Naive B cell (primary cell): Measurements from ENCODE around the gene WASF2. TPM values are rescaled to one million over a fixed set of nuclear protein-coding genes. Genes with fewer than 3 reads are reported as not detected.
"Not testable (repeated sequence)": the region's sequence is repeated elsewhere in the genome, so short reads cannot be mapped to it uniquely, and the experiment has no call there.

Source experiments
- ATAC-seq, 2 donors: fragments of 150-1000 bp; cut with Tn5 transposase; 2 replicates each; pipeline ENCODE4 v1.10.0; 2021; ENCODE audit warnings: low read depth in 2 of 2, mild to moderate bottlenecking in 2 of 2, moderate library complexity in 2 of 2
- DNase-seq: peaks from one replicate; pipeline ENCODE4 v3.0.0; 2022
- H3K27ac Mint-ChIP-seq, 6 donors: one replicate each; pipeline ENCODE4 v1.8.0; 2020 to 2022; ENCODE audit warnings: mild to moderate bottlenecking in 6 of 6, mixed read lengths in 6 of 6, moderate library complexity in 5 of 6, inconsistent platforms in 2 of 6
- H3K27me3 Mint-ChIP-seq, 3 donors: one replicate each; pipeline ENCODE4 v1.8.0; 2021 to 2022; ENCODE audit warnings: mixed read lengths in 3 of 3, mild to moderate bottlenecking in 1 of 3
- H3K36me3 Mint-ChIP-seq, 2 donors: one replicate each; pipeline ENCODE4 v1.8.0; 2020 to 2022; ENCODE audit warnings: mixed read lengths in 2 of 2, inconsistent platforms in 1 of 2, mild to moderate bottlenecking in 1 of 2
- H3K4me1 Mint-ChIP-seq, 3 donors: one replicate each; pipeline ENCODE4 v1.8.0; 2020 to 2022; ENCODE audit warnings: mixed read lengths in 3 of 3, inconsistent platforms in 1 of 3, mild to moderate bottlenecking in 1 of 3, moderate library complexity in 1 of 3
- H3K4me3 Mint-ChIP-seq, 8 donors: one replicate each; pipeline ENCODE4 v1.8.0; 2020 to 2022; ENCODE audit warnings: mild to moderate bottlenecking in 8 of 8, mixed read lengths in 8 of 8, moderate library complexity in 8 of 8, inconsistent platforms in 2 of 8
- H3K9me3 Mint-ChIP-seq, 7 donors: one replicate each; pipeline ENCODE4 v1.8.0; 2020 to 2022; ENCODE audit warnings: mixed read lengths in 7 of 7, mild to moderate bottlenecking in 5 of 7, inconsistent platforms in 2 of 7, moderate library complexity in 1 of 7
- polyA plus RNA-seq, 6 donors: library from polyadenylated mRNA; unstranded; fragments of 300-500 nt; fragmentation: Illumina TruSeq; gene quantifications; one replicate each; pipeline ENCODE4 v1.2.3, GENCODE V29; 2021; ENCODE audit warnings: low read depth in 6 of 6

Gene WASF2
- polyA plus RNA-seq, 6 donors from 2014 or later: 33.1 to 121 (median 83.3) TPM

- H3K9me3 Mint-ChIP-seq: no peaks in the 10 kb centered on the region
- peaks cover 0 to 8% of the 10 kb centered on the region in 2 donors for H3K36me3 Mint-ChIP-seq
- DNase-seq (no peak), ATAC-seq (no peak)
- peaks cover 44 to 65% (median 65%) of the 10 kb centered on the region in 3 donors for H3K4me1 Mint-ChIP-seq
- no peaks in the 10 kb centered on the region for H3K27me3 Mint-ChIP-seq
- H3K4me3 Mint-ChIP-seq: peak overlapping the region in 1 of 8 donors; percentile 35
- H3K27ac Mint-ChIP-seq: peak overlapping the region in 5 of 6 donors; percentile 14 to 82 (median 69)
Observed at GRCh38 chr1:27447883-27448282, 42.1 kb downstream of the WASF2 start.

GRCh38 chr1:27447399-27447798, 42.6 kb downstream of the WASF2 start:
- no peaks in the 10 kb centered on the region for H3K9me3 Mint-ChIP-seq

GRCh38 chr1:27446496-27447020, 43.4 kb downstream of the WASF2 start:
- Mint-ChIP-seq H3K36me3 (peaks cover 0 to 8% of the 10 kb centered on the region in 2 donors), H3K4me1 (peaks cover 43 to 68% (median 63%) of the 10 kb centered on the region in 3 donors), H3K27me3 (no peaks in the 10 kb centered on the region), H3K9me3 (no peaks in the 10 kb centered on the region), H3K27ac (peak overlapping the region in 2 of 6 donors; percentile 15 to 59), H3K4me3 (peak overlapping the region in 1 of 8 donors; percentile 37)
- DNase-seq: no peak
- no peak for ATAC-seq

More at GRCh38 chr1:27447399-27447798, 42.6 kb downstream of the WASF2 start:
- Mint-ChIP-seq H3K4me1 (peaks cover 44 to 70% (median 65%) of the 10 kb centered on the region in 3 donors), H3K36me3 (peaks cover 0 to 8% of the 10 kb centered on the region in 2 donors), H3K27ac (peak overlapping the region in 1 of 6 donors; percentile 69), H3K27me3 (no peaks in the 10 kb centered on the region), H3K4me3 (no peak overlapping the region)
- DNase-seq (no peak), ATAC-seq (no peak)

GRCh38 chr1:27445177-27445936, 44.6 kb downstream of the WASF2 start:
- Mint-ChIP-seq H3K4me1 (peaks cover 35 to 58% (median 51%) of the 10 kb centered on the region in 3 donors), H3K27ac (peak overlapping the region in 5 of 6 donors; percentile 4 to 91 (median 48)), H3K27me3 (no peaks in the 10 kb centered on the region), H3K36me3 (peaks cover 0 to 8% of the 10 kb centered on the region in 2 donors), H3K4me3 (peak overlapping the region in 4 of 8 donors; percentile 1 to 61 (median 31)), H3K9me3 (no peaks in the 10 kb centered on the region)
- DNase-seq (no peak), ATAC-seq (peak in 1 of 2 donors; percentile 25)

GRCh38 chr1:27444632-27445031, 45.3 kb downstream of the WASF2 start:
- Mint-ChIP-seq H3K4me3 (no peak overlapping the region), H3K27me3 (no peaks in the 10 kb centered on the region), H3K4me1 (peaks cover 36 to 60% (median 55%) of the 10 kb centered on the region in 3 donors), H3K27ac (peak overlapping the region; percentile 4 to 91 (median 69)), H3K9me3 (no peaks in the 10 kb centered on the region), H3K36me3 (peaks cover 0 to 8% of the 10 kb centered on the region in 2 donors)
- DNase-seq: no peak
- no peak for ATAC-seq

- DNase-seq (no peak), ATAC-seq (no peak)
- Mint-ChIP-seq H3K9me3 (no peaks in the 10 kb centered on the region), H3K4me1 (peaks cover 43 to 76% (median 56%) of the 10 kb centered on the region in 3 donors), H3K4me3 (peak overlapping the region in 1 of 8 donors; percentile 61), H3K27me3 (no peaks in the 10 kb centered on the region), H3K27ac (peak overlapping the region; percentile 14 to 89 (median 74)), H3K36me3 (no peaks in the 10 kb centered on the region)
Observed at GRCh38 chr1:27439150-27439549, 50.8 kb downstream of the WASF2 start.

GRCh38 chr1:27438621-27439061, 51.3 kb downstream of the WASF2 start:
- DNase-seq: no peak
- H3K36me3 Mint-ChIP-seq: no peaks in the 10 kb centered on the region
- peak overlapping the region in 6 of 8 donors; percentile 19 to 78 (median 50) for H3K4me3 Mint-ChIP-seq
- no peak for ATAC-seq
- H3K27me3 Mint-ChIP-seq: no peaks in the 10 kb centered on the region
- H3K27ac Mint-ChIP-seq: peak overlapping the region in 4 of 6 donors; percentile 13 to 89 (median 74)
- H3K4me1 Mint-ChIP-seq: peaks cover 48 to 76% (median 56%) of the 10 kb centered on the region in 3 donors
- H3K9me3 Mint-ChIP-seq: no peaks in the 10 kb centered on the region

- DNase-seq (no peak), ATAC-seq (peak; percentile 57 to 59)
- Mint-ChIP-seq H3K27me3 (no peaks in the 10 kb centered on the region), H3K27ac (peak overlapping the region; percentile 83 to 95 (median 90)), H3K36me3 (no peaks in the 10 kb centered on the region), H3K4me1 (peaks cover 57 to 82% (median 63%) of the 10 kb centered on the region in 3 donors), H3K9me3 (no peaks in the 10 kb centered on the region), H3K4me3 (peak overlapping the region; percentile 56 to 91 (median 82))
Observed at GRCh38 chr1:27436204-27437159, 53.5 kb downstream of the WASF2 start.

GRCh38 chr1:27435566-27436203, 54.3 kb downstream of the WASF2 start:
- Mint-ChIP-seq H3K27me3 (no peaks in the 10 kb centered on the region), H3K4me3 (peak overlapping the region; percentile 56 to 91 (median 82)), H3K9me3 (no peaks in the 10 kb centered on the region), H3K4me1 (peaks cover 65 to 90% (median 69%) of the 10 kb centered on the region in 3 donors), H3K27ac (peak overlapping the region; percentile 63 to 95 (median 90)), H3K36me3 (no peaks in the 10 kb centered on the region)
- ATAC-seq: peak; percentile 92 to 93
- peak; percentile 76 for DNase-seq

GRCh38 chr1:27433706-27434105, 56.3 kb downstream of the WASF2 start:
- peak overlapping the region; percentile 25 to 84 (median 56) for H3K4me3 Mint-ChIP-seq
- peaks cover 0 to under 1% of the 10 kb centered on the region in 2 donors for H3K36me3 Mint-ChIP-seq
- H3K27me3 Mint-ChIP-seq: no peaks in the 10 kb centered on the region
- DNase-seq: no peak
- H3K4me1 Mint-ChIP-seq: peaks cover 63 to 95% (median 68%) of the 10 kb centered on the region in 3 donors
- peak overlapping the region; percentile 86 to 96 (median 92) for H3K27ac Mint-ChIP-seq
- H3K9me3 Mint-ChIP-seq: no peaks in the 10 kb centered on the region
- no peak for ATAC-seq

GRCh38 chr1:27432725-27433124, 57.2 kb downstream of the WASF2 start:
- Mint-ChIP-seq H3K4me3 (peak overlapping the region in 4 of 8 donors; percentile 8 to 35 (median 20)), H3K27ac (peak overlapping the region in 3 of 6 donors; percentile 12 to 95 (median 89)), H3K4me1 (peaks cover 63 to 95% (median 68%) of the 10 kb centered on the region in 3 donors)
- not testable (repeated sequence) for DNase-seq, H3K9me3 Mint-ChIP-seq, H3K27me3 Mint-ChIP-seq, ATAC-seq, H3K36me3 Mint-ChIP-seq

- Mint-ChIP-seq H3K4me3 (peak overlapping the region in 5 of 8 donors; percentile 40 to 86 (median 67)), H3K27ac (peak overlapping the region in 5 of 6 donors; percentile 1 to 90 (median 74)), H3K36me3 (peaks cover 0 to 7% of the 10 kb centered on the region in 2 donors), H3K4me1 (peaks cover 65 to 95% (median 73%) of the 10 kb centered on the region in 3 donors), H3K9me3 (no peaks in the 10 kb centered on the region), H3K27me3 (no peaks in the 10 kb centered on the region)
- ATAC-seq (no peak), DNase-seq (no peak)
Observed at GRCh38 chr1:27431601-27431940, 58.4 kb downstream of the WASF2 start.
